GM12874 (cell line): Measurements from ENCODE around the gene SHB.

Experiments
- CTCF ChIP-seq: IDR thresholded peaks from 2 replicates; pipeline ENCODE4 v1.5.1; 2011; ENCODE audit warnings: low read depth, mild to moderate bottlenecking, control low read depth, low read length, moderate library complexity; ENCODE audit not compliant: insufficient read depth

Gene SHB

DNA sequence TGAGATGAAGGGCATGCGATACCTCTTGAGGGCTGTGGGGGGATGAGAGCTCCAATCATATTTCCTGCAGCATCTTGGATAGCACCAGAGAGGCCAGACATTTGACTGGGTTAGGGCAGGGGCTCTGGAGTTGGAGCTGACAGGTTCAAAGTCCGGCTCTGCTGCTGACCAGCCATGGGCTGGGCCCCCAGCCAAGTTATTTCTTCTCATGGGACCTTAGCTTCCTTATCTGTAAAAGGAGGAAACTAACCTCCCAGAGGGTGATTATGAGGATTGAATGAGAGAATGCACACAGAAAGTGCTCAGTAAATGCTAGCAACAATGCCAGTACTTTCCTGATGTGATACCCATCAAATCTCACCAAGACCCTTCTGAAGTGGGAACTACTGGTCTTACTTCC is 99.9 kb downstream of the SHB start:
- no peak for TF ChIP-seq CTCF

DNA sequence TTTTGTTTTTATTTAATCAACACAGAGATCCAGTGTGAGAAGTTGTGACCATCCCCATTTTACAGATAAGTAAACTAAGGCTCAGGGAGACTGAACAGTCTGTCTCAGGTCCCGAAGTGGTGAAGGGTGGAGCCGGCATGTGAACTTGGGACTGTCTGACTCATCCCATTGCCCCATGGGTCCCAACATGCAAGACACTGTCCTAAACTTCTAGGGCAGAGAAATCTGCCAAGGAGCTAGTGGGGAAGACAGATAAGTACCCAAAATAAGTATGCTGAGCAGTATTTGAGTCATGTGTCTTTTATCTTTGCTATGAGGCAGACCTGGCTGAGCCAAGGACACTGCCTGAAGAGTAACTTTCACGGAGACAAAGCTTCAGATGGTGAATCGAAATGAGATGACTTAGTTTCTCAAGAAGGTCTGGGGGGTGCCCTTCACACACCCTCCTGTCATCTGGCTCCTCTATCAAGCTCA is 100.8 kb downstream of the SHB start:
- TF ChIP-seq CTCF: no peak

- no peak for TF ChIP-seq CTCF
These were observed 101.3 kb downstream of the SHB start for GRCh38 chr9:37967761-37968080.

GRCh38 chr9:37967014-37967760 is 101.8 kb downstream of the SHB start:
- no peak for TF ChIP-seq CTCF

- TF ChIP-seq CTCF: no peak
These were observed 102.5 kb downstream of the SHB start for GRCh38 chr9:37966412-37967013.

DNA sequence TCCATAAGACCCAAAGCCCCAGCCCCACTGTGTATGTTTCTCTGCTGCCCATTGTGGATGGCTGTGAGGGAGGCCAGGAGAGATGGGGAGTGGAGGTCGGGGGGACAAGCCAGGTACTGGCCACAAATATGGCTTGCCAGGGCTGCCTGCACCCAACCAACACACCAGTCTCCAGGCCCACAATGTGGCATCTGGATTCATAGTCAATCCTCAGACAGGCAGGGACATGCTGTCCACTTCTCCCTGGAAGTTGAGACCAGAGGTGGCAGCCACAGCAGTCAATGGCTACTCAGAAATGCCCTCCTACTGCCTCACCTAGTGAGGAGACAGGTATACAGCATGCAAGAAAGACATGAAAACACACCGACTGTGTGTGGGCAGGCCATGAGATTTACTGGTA is 103.9 kb downstream of the SHB start:
- no peak for TF ChIP-seq CTCF

DNA sequence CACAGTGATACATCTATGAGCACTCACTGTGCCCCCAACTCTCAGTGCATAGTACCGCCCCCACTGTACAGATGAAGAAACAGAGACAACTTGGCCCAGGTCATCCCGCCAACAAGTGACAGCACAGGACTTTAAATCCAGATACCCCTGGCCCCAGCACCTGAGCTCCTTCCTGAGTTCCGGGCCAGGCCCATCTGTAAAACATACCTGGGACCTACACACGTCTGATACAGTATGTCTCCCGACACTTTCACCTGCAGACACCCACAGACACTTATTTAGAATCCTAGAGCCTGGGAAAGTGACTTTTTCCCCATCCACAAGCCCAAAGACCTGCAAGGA is 104.3 kb downstream of the SHB start:
- no peak for TF ChIP-seq CTCF
